Endodermal cell (in vitro differentiated cells): Measurements from ENCODE around the gene SEZ6L2. TPM values are rescaled to one million over a fixed set of nuclear protein-coding genes. Genes with fewer than 3 reads are reported as not detected.

ENCODE experiments used
- DNase-seq: peaks from one replicate; pipeline ENCODE4 v3.0.0-alpha.2; 2017
- H3K27ac ChIP-seq: 2 replicates; pipeline ENCODE4 v1.5.1; 2013; ENCODE audit warnings: mild to moderate bottlenecking, low read depth, low read length, moderate library complexity
- H3K27me3 ChIP-seq: 2 replicates; pipeline ENCODE4 v1.6.1; 2013; ENCODE audit warnings: mild to moderate bottlenecking, low read length, moderate library complexity; ENCODE audit not compliant: insufficient read depth, control insufficient read depth, poor library complexity, severe bottlenecking
- H3K36me3 ChIP-seq: 2 replicates; pipeline ENCODE4 v1.7.0; 2013; ENCODE audit warnings: mild to moderate bottlenecking, low read length, moderate library complexity; ENCODE audit not compliant: control insufficient read depth, insufficient read depth
- H3K4me1 ChIP-seq: one replicate; pipeline ENCODE4 v1.7.0; 2013; ENCODE audit warnings: low read length; ENCODE audit not compliant: control insufficient read depth, insufficient read depth
- H3K4me3 ChIP-seq: 2 replicates; pipeline ENCODE4 v1.5.1; 2013; ENCODE audit warnings: mild to moderate bottlenecking, low read length, moderate library complexity
- H3K9ac ChIP-seq: 2 replicates; pipeline ENCODE4 v1.6.1; 2013; ENCODE audit warnings: mild to moderate bottlenecking, low read length, moderate library complexity; ENCODE audit not compliant: poor library complexity, severe bottlenecking; ENCODE audit errors: extremely low read depth
- H3K9me3 ChIP-seq: 2 replicates; pipeline ENCODE4 v1.6.1; 2013; ENCODE audit warnings: mild to moderate bottlenecking, low read length, moderate library complexity; ENCODE audit not compliant: control insufficient read depth
- H3K27ac Mint-ChIP-seq: 2 replicates; pipeline ENCODE4 v1.8.0; 2020; ENCODE audit warnings: mixed read lengths
- H3K27me3 Mint-ChIP-seq: 2 replicates; pipeline ENCODE4 v1.8.0; 2021; ENCODE audit warnings: mild to moderate bottlenecking, mixed read lengths; ENCODE audit not compliant: insufficient read depth
- H3K36me3 Mint-ChIP-seq: 2 replicates; pipeline ENCODE4 v1.8.0; 2020; ENCODE audit warnings: low read depth, mixed read lengths
- H3K4me1 Mint-ChIP-seq: 2 replicates; pipeline ENCODE4 v1.8.0; 2020; ENCODE audit warnings: mixed read lengths
- H3K4me3 Mint-ChIP-seq: 2 replicates; pipeline ENCODE4 v1.8.0; 2020; ENCODE audit warnings: mild to moderate bottlenecking, moderate library complexity, mixed read lengths
- H3K9me3 Mint-ChIP-seq: 2 replicates; pipeline ENCODE4 v1.8.0; 2020; ENCODE audit warnings: mild to moderate bottlenecking, mixed read lengths
- WGBS, 2 experiments: methylation state at CpG; one replicate each; pipeline versions ENCODE4 v1.1.5 to v1.1.7; 2013; ENCODE audit warnings: missing lambda C conversion rate in 2 of 2, mixed read lengths in 1 of 2; ENCODE audit not compliant: insufficient coverage in 1 of 2, insufficient read length in 1 of 2; 5-methylcytosine and 5-hydroxymethylcytosine counted together
- total RNA-seq, 2 donors: library from RNA; stranded (reverse); fragmentation: NEBNext Ultra II Directional in 1 of 2; extraction: Animal tissue kit (Norgen Biotek cat#: 25700) in 1 of 2; gene quantifications; 2 replicates in 1 of 2; 3 replicates in 1 of 2; pipeline ENCODE4 v1.2.1, GENCODE V29; 2021
- TF ChIP-seq, protein P1 (sequence below): fragments of 200-600 bp; sonication (generic); conservative IDR thresholded peaks from 2 replicates; pipeline ENCODE4 v1.5.0; 2021; ENCODE audit warnings: antibody characterized with exemption, mild to moderate bottlenecking

Gene SEZ6L2
- total RNA-seq, 2 donors from 2014 or later, result 44.0 to 52.1 TPM

DNA sequence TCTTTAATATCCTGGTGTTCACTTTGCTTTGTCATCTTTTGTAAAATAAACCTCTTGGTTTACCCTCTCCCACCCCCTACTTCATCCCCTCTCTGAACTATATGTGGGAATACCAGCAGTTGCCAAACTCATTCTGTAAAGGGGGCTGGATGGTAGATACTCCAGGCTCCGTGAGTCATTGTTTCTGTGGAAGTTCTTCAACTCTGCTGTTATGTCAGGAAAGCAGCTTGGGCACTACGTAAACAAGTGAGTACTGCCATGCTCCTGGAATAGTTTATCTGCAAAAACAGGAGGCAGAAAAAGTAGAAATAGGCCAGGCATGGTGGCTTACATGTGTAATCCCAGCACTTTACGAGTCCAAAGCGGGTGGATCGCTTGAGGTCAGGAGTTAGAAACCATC, 61.5 kb downstream of the SEZ6L2 start:
- no peaks in the 10 kb centered on the region for H3K36me3 Mint-ChIP-seq
- Histone ChIP-seq H3K9me3 (no peaks in the 10 kb centered on the region), H3K4me3 (no peak overlapping the region), H3K27ac (no peak overlapping the region), H3K27me3 (no peaks in the 10 kb centered on the region), H3K36me3 (no peaks in the 10 kb centered on the region), H3K4me1 (no peaks in the 10 kb centered on the region), H3K9ac (no peak overlapping the region)
- 89 to 97% methylated on average over 5 of the region's 5 CpGs for WGBS, 2 experiments
- H3K4me1 Mint-ChIP-seq, result no peaks in the 10 kb centered on the region
- DNase-seq, result no peak
- TF ChIP-seq, protein P1, sequence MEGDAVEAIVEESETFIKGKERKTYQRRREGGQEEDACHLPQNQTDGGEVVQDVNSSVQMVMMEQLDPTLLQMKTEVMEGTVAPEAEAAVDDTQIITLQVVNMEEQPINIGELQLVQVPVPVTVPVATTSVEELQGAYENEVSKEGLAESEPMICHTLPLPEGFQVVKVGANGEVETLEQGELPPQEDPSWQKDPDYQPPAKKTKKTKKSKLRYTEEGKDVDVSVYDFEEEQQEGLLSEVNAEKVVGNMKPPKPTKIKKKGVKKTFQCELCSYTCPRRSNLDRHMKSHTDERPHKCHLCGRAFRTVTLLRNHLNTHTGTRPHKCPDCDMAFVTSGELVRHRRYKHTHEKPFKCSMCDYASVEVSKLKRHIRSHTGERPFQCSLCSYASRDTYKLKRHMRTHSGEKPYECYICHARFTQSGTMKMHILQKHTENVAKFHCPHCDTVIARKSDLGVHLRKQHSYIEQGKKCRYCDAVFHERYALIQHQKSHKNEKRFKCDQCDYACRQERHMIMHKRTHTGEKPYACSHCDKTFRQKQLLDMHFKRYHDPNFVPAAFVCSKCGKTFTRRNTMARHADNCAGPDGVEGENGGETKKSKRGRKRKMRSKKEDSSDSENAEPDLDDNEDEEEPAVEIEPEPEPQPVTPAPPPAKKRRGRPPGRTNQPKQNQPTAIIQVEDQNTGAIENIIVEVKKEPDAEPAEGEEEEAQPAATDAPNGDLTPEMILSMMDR, result no peak
- H3K4me3 Mint-ChIP-seq, result no peak overlapping the region
- no peaks in the 10 kb centered on the region for H3K27me3 Mint-ChIP-seq
- no peak overlapping the region for H3K27ac Mint-ChIP-seq
- no peaks in the 10 kb centered on the region for H3K9me3 Mint-ChIP-seq

DNA sequence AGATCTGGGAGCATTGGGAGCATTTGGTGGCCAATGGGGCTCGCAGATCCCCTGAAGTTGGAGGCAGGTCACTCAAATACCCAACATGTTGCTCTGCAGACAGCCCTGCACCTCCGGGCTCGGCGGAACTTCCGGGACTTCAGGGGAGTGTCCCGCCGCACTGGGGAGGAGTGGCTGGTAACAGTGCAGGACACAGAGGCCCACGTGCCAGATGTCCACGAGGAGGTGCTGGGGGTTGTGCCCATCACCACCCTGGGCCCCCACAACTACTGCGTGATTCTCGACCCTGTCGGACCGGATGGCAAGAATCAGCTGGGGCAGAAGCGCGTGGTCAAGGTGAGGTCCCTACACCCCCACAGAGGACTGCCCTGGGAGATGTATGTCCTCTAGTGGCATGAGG, 62.7 kb downstream of the SEZ6L2 start:
- Histone ChIP-seq H3K36me3 (no peaks in the 10 kb centered on the region), H3K4me3 (no peak overlapping the region), H3K9ac (no peak overlapping the region), H3K27me3 (no peaks in the 10 kb centered on the region), H3K4me1 (no peaks in the 10 kb centered on the region), H3K9me3 (no peaks in the 10 kb centered on the region), H3K27ac (no peak overlapping the region)
- Mint-ChIP-seq H3K9me3 (no peaks in the 10 kb centered on the region), H3K4me3 (no peak overlapping the region), H3K36me3 (no peaks in the 10 kb centered on the region), H3K4me1 (no peaks in the 10 kb centered on the region), H3K27ac (no peak overlapping the region), H3K27me3 (no peaks in the 10 kb centered on the region)
- WGBS, 2 experiments, result 91 to 94% methylated on average over 11 to 15 of the region's 15 CpGs
- TF ChIP-seq, protein P1, result no peak
- no peak for DNase-seq

DNA sequence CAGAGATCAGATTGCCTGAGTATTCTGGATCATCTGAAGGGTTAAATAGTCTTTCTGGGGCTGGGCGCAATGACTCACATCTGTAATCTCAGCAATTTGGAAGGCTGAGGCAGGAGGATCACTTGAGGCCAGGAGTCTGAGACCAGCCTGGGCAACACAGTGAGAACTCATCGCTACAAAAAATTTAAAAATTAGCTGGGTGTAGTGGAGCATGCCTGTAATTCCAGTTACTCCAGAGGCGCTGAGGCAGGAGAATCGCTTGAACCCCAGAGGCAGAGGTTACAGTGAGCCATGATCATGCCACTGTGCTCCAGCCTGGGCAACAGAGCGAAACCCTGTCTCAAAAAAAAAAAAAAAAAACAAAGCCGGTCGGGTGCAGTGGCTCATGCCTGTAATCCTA, 63.4 kb downstream of the SEZ6L2 start:
- DNase-seq, result no peak
- H3K4me1 Mint-ChIP-seq, result no peaks in the 10 kb centered on the region
- no peak overlapping the region for H3K9ac ChIP-seq
- H3K27me3 Mint-ChIP-seq, result no peaks in the 10 kb centered on the region
- no peaks in the 10 kb centered on the region for H3K9me3 Mint-ChIP-seq
- H3K4me3 ChIP-seq, result no peak overlapping the region
- H3K4me3 Mint-ChIP-seq, result no peak overlapping the region
- H3K4me1 ChIP-seq, result no peaks in the 10 kb centered on the region
- TF ChIP-seq, protein P1, result no peak
- H3K36me3 Mint-ChIP-seq, result no peaks in the 10 kb centered on the region
- no peaks in the 10 kb centered on the region for H3K9me3 ChIP-seq
- H3K27me3 ChIP-seq, result no peaks in the 10 kb centered on the region
- no peak overlapping the region for H3K27ac ChIP-seq
- H3K36me3 ChIP-seq, result no peaks in the 10 kb centered on the region
- H3K27ac Mint-ChIP-seq, result no peak overlapping the region
- 85 to 94% methylated on average over 7 of the region's 7 CpGs for WGBS, 2 experiments
